HL-60 (cell line): ENCODE measurements around the gene PIP5K1B.
"Not testable (repeated sequence)": the region's sequence is repeated elsewhere in the genome, so short reads cannot be mapped to it uniquely, and the experiment has no call there.

Source experiments
- CTCF ChIP-seq: IDR thresholded peaks from one replicate; pipeline ENCODE4 v1.5.1; 2011; ENCODE audit warnings: low read length, control low read depth, inconsistent platforms; ENCODE audit not compliant: insufficient read depth
- GABPA ChIP-seq: IDR thresholded peaks from 2 replicates; pipeline ENCODE4 v1.6.1; 2012; ENCODE audit warnings: low read depth
- POLR2AphosphoS5 ChIP-seq: IDR thresholded peaks from 2 replicates; pipeline ENCODE4 v1.6.1; 2012; ENCODE audit warnings: low read depth
- SPI1 ChIP-seq: IDR thresholded peaks from 2 replicates; pipeline ENCODE4 v1.6.1; 2012; ENCODE audit warnings: low read depth, mild to moderate bottlenecking, borderline replicate concordance
- TF ChIP-seq, protein P1 (sequence below): IDR thresholded peaks from 2 replicates; pipeline ENCODE4 v1.6.1; 2012; ENCODE audit warnings: low read depth; ENCODE audit not compliant: insufficient replicate concordance

GRCh38 chr9:69050936-69051335 lies 345.9 kb downstream of the PIP5K1B start:
- not testable (repeated sequence) for TF ChIP-seq CTCF, POLR2AphosphoS5, GABPA, SPI1
- TF ChIP-seq, protein P1, sequence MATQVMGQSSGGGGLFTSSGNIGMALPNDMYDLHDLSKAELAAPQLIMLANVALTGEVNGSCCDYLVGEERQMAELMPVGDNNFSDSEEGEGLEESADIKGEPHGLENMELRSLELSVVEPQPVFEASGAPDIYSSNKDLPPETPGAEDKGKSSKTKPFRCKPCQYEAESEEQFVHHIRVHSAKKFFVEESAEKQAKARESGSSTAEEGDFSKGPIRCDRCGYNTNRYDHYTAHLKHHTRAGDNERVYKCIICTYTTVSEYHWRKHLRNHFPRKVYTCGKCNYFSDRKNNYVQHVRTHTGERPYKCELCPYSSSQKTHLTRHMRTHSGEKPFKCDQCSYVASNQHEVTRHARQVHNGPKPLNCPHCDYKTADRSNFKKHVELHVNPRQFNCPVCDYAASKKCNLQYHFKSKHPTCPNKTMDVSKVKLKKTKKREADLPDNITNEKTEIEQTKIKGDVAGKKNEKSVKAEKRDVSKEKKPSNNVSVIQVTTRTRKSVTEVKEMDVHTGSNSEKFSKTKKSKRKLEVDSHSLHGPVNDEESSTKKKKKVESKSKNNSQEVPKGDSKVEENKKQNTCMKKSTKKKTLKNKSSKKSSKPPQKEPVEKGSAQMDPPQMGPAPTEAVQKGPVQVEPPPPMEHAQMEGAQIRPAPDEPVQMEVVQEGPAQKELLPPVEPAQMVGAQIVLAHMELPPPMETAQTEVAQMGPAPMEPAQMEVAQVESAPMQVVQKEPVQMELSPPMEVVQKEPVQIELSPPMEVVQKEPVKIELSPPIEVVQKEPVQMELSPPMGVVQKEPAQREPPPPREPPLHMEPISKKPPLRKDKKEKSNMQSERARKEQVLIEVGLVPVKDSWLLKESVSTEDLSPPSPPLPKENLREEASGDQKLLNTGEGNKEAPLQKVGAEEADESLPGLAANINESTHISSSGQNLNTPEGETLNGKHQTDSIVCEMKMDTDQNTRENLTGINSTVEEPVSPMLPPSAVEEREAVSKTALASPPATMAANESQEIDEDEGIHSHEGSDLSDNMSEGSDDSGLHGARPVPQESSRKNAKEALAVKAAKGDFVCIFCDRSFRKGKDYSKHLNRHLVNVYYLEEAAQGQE: not testable (repeated sequence)
